Esophagus squamous epithelium (tissue), 4 donors: ENCODE results near the gene LAMA5.

ENCODE experiments used
- CTCF ChIP-seq, 6 experiments: fragments of 450-650 bp in 4 of 6; fragments of 200-600 bp in 2 of 6; sonication (generic) in 2 of 6; IDR thresholded peaks; one replicate each; pipeline ENCODE4 v1.5.1; 2016 to 2019; ENCODE audit warnings: antibody characterized with exemption in 6 of 6, mild to moderate bottlenecking in 4 of 6, moderate library complexity in 4 of 6
- POLR2A ChIP-seq, 4 donors: fragments of 450-650 bp; IDR thresholded peaks; one replicate each; pipeline ENCODE4 v1.6.1; 2017; ENCODE audit warnings: antibody characterized with exemption in 4 of 4, mild to moderate bottlenecking in 4 of 4, moderate library complexity in 3 of 4

- TF ChIP-seq CTCF (IDR thresholded peaks at IDR 0.05) = no peak
- TF ChIP-seq POLR2A (IDR thresholded peaks at IDR 0.05) = peak in 1 of 4 donors; percentile 26
Measured at GRCh38 chr20:62378215-62378614, 11.1 kb upstream of the LAMA5 start.
